ENCODE results near the gene PRPF6. TPM values are rescaled to one million over a fixed set of nuclear protein-coding genes. Genes with fewer than 3 reads are reported as not detected.
A peak's percentile ranks its signal among the peaks of the same experiment; 100 is the strongest.

Gene PRPF6
- total and polyA plus RNA-seq, 2 of the 13 experiments (the other 11 are each of a cell fraction or from before 2014, with no cell fraction given) = 63.7 to 101 TPM

DNA sequence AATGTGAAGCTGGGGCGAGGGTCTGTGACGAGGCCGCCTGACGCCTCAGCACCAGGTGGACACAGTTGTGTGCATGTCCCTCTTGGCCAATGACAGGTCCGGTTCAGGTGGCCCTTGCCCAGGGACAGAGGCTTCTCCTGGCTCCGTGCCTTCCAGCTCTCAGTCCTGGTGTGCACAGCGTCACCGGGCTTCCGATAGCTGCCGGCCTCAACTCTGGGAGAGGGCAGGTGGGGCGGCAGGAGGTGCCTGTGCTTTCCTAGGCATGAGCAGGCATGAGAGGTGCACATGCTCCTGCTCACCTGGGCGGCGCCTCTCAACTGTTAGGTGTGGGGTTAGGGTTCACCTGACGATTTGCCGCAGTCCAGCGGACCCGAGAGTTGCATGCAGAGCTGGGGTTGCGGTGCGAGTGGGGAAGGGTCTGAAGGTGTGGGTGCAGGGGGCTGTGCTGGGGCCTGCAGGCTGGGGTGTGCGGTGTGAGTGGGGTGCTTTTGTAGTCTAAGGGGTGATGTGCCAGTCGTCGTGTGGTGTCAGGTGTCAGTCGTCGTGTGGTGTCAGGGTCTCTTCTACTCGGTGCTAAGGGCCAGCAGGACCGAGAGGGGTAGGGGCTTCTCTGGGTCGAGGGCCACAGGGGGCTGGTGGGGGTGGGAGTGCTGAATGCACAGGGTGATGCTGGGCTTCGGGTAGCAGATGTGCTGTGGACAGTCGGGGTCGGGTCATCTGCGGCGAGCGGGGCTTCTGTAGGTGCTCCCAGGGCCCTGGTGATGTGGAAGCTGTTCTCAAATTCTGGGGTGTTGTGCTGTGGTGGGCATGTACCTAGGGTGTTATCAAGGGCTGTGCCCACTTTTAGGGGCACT, 72.3 kb downstream of the PRPF6 start (continued):
- TF ChIP-seq, protein P1, sequence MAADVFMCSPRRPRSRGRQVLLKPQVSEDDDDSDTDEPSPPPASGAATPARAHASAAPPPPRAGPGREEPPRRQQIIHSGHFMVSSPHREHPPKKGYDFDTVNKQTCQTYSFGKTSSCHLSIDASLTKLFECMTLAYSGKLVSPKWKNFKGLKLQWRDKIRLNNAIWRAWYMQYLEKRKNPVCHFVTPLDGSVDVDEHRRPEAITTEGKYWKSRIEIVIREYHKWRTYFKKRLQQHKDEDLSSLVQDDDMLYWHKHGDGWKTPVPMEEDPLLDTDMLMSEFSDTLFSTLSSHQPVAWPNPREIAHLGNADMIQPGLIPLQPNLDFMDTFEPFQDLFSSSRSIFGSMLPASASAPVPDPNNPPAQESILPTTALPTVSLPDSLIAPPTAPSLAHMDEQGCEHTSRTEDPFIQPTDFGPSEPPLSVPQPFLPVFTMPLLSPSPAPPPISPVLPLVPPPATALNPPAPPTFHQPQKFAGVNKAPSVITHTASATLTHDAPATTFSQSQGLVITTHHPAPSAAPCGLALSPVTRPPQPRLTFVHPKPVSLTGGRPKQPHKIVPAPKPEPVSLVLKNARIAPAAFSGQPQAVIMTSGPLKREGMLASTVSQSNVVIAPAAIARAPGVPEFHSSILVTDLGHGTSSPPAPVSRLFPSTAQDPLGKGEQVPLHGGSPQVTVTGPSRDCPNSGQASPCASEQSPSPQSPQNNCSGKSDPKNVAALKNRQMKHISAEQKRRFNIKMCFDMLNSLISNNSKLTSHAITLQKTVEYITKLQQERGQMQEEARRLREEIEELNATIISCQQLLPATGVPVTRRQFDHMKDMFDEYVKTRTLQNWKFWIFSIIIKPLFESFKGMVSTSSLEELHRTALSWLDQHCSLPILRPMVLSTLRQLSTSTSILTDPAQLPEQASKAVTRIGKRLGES (CRISPR knock-in tag; IDR thresholded peaks at IDR 0.05; ENCODE audit: borderline replicate concordance) = no peak

DNA sequence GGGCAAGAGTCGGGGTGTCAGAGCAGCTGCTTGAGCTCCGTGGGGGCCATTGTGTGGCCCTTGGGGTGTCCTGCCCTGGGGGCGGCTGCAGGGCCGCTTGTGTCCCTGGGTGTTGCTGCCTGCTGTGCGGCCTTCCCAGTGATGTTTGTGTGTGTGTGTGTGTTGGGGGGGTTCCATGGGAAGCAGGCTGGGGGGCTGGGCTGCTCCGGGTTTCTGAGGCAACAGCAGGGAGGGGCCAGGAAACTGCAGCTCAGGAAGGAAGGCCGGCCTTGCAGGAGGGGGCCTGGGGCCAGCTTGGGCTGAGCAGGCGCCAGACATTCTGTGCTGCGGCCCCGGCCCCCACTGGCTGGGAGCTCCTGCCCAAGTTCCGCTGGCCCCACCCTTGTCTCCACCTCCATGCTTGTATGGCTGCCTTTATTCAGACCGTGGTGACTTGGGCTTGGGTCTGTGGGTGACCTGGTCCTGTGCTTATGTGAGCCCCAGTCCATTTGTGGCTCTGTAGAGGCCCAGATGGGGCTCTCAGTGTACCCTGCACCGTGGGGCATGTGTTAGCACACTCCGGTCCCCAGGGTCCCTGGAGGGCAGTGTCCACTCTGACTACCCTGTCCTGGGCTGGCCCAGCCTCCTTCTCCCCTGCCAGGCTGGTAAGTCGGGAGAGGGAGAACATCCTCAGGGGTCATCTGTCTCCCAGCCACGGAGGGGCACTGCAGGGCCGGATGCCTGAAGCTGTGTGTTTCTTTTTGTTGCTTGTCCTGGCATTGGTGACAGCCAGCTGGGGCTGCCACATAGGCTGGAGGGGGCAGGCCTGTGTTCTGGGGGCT, 73.1 kb downstream of the PRPF6 start:
- Histone ChIP-seq H3K36me3 (replicated peaks in 1 of 2; ENCODE audit: control insufficient read depth in 1 of 2, insufficient read depth in 2 of 2, low read length in 2 of 2) (no peaks in the 10 kb centered on the region), H3K4me2 (ENCODE audit: low read depth, low read length) (peak overlapping the region; percentile 87), H3K4me1 (ENCODE audit: insufficient read depth, low read length) (peaks cover 87% of the 10 kb centered on the region), H3K79me2 (ENCODE audit: insufficient read depth, low read length) (no peaks in the 10 kb centered on the region), H3K27ac (ENCODE audit: extremely low read length, insufficient read depth, low read length) (peak overlapping the region; percentile 77), H2AFZ (ENCODE audit: low read length) (no peak overlapping the region), H4K20me1 (ENCODE audit: insufficient read depth, low read length) (no peaks in the 10 kb centered on the region), H3K9me3 (ENCODE audit: low read length) (no peaks in the 10 kb centered on the region), H3K9ac (ENCODE audit: insufficient read depth, low read depth, low read length) (peak overlapping the region; percentile 66), H3K4me3 (replicated peaks in 1 of 3; ENCODE audit: insufficient read depth in 1 of 3, low read depth in 2 of 3, low read length in 3 of 3) (peak overlapping the region; percentile 45 to 69 (median 46)), H3K27me3 (ENCODE audit: control insufficient read depth in 1 of 2, insufficient read depth in 2 of 2, low read length in 2 of 2) (no peaks in the 10 kb centered on the region; a peak in 1 of 5 replicates)
- POLR2A ChIA-PET = interaction anchor here (0.5 to 9.4 kb wide), 22 partner anchors 8 to 782 kb away, joined by 3 to 252 read pairs (median 4); partner anchors contain the start of genes ARFGAP1, ARFRP1, C20orf204 and HELZ2
- DNase-seq (ENCODE audit: low spot score) = peak; percentile 94
- CTCF ChIA-PET (ENCODE audit: low intra/inter-chr PET ratio, low total read pairs) = interaction anchor here (1.2 to 2.0 kb wide), 2 partner anchors 16 to 66 kb away, joined by 7 to 13 read pairs; no protein-coding TSS in a partner anchor
- 2% methylated on average over 13 of the region's 17 CpGs for WGBS (ENCODE audit: low lambda C conversion rate)
- in situ Hi-C loops (cut with HindIII; ENCODE audit: extremely low pct_ligation_motif_present, low pct_unique_long_range_greater_than_20kb) = no loop called here
- intact Hi-C loops (cut with micrococcal nuclease; ENCODE audit: unreplicated experiment) = loop anchor here (2.0 kb wide), 1 partner anchor 15 kb away; no protein-coding TSS in a partner anchor
- no TSS peak for BruUV-seq (replicated peaks)
- FAIRE-seq = peak; percentile 65
- peak; percentile 41 for ATAC-seq
- TF ChIP-seq SOX5 (CRISPR knock-in tag; IDR thresholded peaks at IDR 0.05; ENCODE audit: borderline replicate concordance) = no peak; the same call in 1 of the 2 replicates
- TF ChIP-seq, protein P2, sequence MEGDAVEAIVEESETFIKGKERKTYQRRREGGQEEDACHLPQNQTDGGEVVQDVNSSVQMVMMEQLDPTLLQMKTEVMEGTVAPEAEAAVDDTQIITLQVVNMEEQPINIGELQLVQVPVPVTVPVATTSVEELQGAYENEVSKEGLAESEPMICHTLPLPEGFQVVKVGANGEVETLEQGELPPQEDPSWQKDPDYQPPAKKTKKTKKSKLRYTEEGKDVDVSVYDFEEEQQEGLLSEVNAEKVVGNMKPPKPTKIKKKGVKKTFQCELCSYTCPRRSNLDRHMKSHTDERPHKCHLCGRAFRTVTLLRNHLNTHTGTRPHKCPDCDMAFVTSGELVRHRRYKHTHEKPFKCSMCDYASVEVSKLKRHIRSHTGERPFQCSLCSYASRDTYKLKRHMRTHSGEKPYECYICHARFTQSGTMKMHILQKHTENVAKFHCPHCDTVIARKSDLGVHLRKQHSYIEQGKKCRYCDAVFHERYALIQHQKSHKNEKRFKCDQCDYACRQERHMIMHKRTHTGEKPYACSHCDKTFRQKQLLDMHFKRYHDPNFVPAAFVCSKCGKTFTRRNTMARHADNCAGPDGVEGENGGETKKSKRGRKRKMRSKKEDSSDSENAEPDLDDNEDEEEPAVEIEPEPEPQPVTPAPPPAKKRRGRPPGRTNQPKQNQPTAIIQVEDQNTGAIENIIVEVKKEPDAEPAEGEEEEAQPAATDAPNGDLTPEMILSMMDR (CRISPR knock-in tag; IDR thresholded peaks at IDR 0.05) = peak; percentile 91
- TF ChIP-seq, protein P3, sequence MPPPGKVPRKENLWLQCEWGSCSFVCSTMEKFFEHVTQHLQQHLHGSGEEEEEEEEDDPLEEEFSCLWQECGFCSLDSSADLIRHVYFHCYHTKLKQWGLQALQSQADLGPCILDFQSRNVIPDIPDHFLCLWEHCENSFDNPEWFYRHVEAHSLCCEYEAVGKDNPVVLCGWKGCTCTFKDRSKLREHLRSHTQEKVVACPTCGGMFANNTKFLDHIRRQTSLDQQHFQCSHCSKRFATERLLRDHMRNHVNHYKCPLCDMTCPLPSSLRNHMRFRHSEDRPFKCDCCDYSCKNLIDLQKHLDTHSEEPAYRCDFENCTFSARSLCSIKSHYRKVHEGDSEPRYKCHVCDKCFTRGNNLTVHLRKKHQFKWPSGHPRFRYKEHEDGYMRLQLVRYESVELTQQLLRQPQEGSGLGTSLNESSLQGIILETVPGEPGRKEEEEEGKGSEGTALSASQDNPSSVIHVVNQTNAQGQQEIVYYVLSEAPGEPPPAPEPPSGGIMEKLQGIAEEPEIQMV (CRISPR knock-in tag; IDR thresholded peaks at IDR 0.05; ENCODE audit: low read depth) = no peak
- TF ChIP-seq FOXK1 (CRISPR knock-in tag; IDR thresholded peaks at IDR 0.05; ENCODE audit: borderline replicate concordance, low read depth) = peak; percentile 78; the same call in 1 of the 2 replicates
- no peak; the same call in 1 of the 2 replicates for TF ChIP-seq ETV6 (CRISPR knock-in tag; conservative IDR thresholded peaks at IDR 0.05)
- TF ChIP-seq AGO2 (optimal IDR thresholded peaks at IDR 0.05; ENCODE audit: low read depth, low read length) = peak; percentile 42
- TF ChIP-seq, protein P4, sequence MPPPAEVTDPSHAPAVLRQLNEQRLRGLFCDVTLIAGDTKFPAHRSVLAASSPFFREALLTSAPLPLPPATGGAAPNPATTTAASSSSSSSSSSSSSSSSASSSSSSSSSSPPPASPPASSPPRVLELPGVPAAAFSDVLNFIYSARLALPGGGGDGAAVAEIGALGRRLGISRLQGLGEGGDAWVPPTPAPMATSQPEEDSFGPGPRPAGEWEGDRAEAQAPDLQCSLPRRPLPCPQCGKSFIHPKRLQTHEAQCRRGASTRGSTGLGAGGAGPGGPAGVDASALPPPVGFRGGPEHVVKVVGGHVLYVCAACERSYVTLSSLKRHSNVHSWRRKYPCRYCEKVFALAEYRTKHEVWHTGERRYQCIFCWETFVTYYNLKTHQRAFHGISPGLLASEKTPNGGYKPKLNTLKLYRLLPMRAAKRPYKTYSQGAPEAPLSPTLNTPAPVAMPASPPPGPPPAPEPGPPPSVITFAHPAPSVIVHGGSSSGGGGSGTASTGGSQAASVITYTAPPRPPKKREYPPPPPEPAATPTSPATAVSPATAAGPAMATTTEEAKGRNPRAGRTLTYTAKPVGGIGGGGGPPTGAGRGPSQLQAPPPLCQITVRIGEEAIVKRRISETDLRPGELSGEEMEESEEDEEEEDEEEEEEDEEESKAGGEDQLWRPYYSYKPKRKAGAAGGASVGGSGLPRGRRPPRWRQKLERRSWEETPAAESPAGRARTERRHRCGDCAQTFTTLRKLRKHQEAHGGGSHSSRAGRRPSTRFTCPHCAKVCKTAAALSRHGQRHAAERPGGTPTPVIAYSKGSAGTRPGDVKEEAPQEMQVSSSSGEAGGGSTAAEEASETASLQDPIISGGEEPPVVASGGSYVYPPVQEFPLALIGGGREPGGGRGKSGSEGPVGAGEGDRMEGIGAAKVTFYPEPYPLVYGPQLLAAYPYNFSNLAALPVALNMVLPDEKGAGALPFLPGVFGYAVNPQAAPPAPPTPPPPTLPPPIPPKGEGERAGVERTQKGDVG (CRISPR knock-in tag; IDR thresholded peaks at IDR 0.05; ENCODE audit: borderline replicate concordance) = no peak

Data from HepG2 (cell line).